ENCODE data around the gene ST7. TPM values are rescaled to one million over a fixed set of nuclear protein-coding genes. Genes with fewer than 3 reads are reported as not detected.

Gene ST7
- total RNA-seq, 1 experiment from 2014 or later: 12.9 TPM

DNA sequence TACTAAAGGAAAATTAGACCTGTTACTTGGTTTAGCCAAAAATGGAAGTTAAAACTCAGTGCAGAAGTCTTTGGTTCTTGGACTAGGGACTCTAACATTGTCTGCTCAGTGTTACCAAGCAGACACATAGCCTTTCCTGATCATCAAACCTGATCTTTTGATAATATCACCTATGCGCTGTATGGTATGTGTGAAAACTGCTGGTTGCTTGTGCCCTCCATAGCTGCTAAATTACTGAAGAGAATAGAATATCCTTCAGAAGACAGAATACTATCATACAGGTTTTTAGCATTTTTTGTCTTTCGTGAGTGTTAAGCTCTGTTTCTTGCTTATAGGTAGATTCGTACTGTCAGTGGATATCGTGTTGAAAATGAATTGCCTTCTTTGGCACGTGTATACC, 68.7 kb downstream of the ST7 start:
- H3K27ac ChIP-seq (ENCODE audit: insufficient read length, low read depth, low read length): no peak overlapping the region

More for the DNA sequence above, 68.7 kb downstream of the ST7 start:
- no peak overlapping the region for H2BK12ac ChIP-seq (ENCODE audit: insufficient read length, low read depth, low read length)
- no peak overlapping the region for H4K5ac ChIP-seq (ENCODE audit: insufficient read length, low read depth, low read length)
- no peaks in the 10 kb centered on the region for H3K27me3 ChIP-seq (ENCODE audit: insufficient read depth, low read length)
- no peaks in the 10 kb centered on the region for H3K9me3 ChIP-seq (ENCODE audit: control insufficient read depth, low read depth, low read length)
- no peaks in the 10 kb centered on the region for H3K79me2 ChIP-seq (ENCODE audit: insufficient read depth, low read length)
- no peak overlapping the region for H4K91ac ChIP-seq (ENCODE audit: insufficient read length, low read depth, low read length)
- no peak overlapping the region for H3K23ac ChIP-seq (ENCODE audit: insufficient read length, low read depth, low read length)
- H3K79me1 ChIP-seq (ENCODE audit: insufficient read depth, low read depth, low read length, poor library complexity, severe bottlenecking): no peaks in the 10 kb centered on the region
- DNase-seq: no peak
- peaks cover 0 to 3% of the 10 kb centered on the region in 2 experiments; a peak in 1 of 4 replicates for H3K4me1 Mint-ChIP-seq
- WGBS (ENCODE audit: extremely low coverage, insufficient read length, low lambda C conversion rate): no CpG with 5 or more reads among the region's 5 CpGs
- TF ChIP-seq CTCF (conservative IDR thresholded peaks at IDR 0.05): no peak
- no peak overlapping the region for H3K4me3 Mint-ChIP-seq
- no peaks in the 10 kb centered on the region; the same call in 1 of the 2 replicates for H3K4me1 ChIP-seq (ENCODE audit: insufficient read depth, low read length)
- no peak overlapping the region for H2AFZ ChIP-seq (ENCODE audit: low read length)
- no peak overlapping the region for H2AK5ac ChIP-seq (ENCODE audit: insufficient read length, low read length)
- H3K27ac Mint-ChIP-seq: no peak overlapping the region
- H4K8ac ChIP-seq (replicated peaks; ENCODE audit: insufficient read length, low read depth, low read length): no peak overlapping the region
- no peaks in the 10 kb centered on the region for H4K20me1 ChIP-seq (ENCODE audit: control insufficient read depth, insufficient read depth, insufficient read length)
- no peak overlapping the region for H3K18ac ChIP-seq (ENCODE audit: insufficient read length, low read depth, low read length)
- no peaks in the 10 kb centered on the region for H3K27me3 Mint-ChIP-seq (ENCODE audit: low read depth)
- no peak overlapping the region for H3K4me2 ChIP-seq (ENCODE audit: insufficient read depth, insufficient read length, low read length)
- H2BK120ac ChIP-seq (ENCODE audit: low read depth, low read length, poor library complexity, severe bottlenecking): no peak overlapping the region
- H2BK15ac ChIP-seq (ENCODE audit: low read depth, low read length): no peak overlapping the region
- no peaks in the 10 kb centered on the region; a peak in 1 of 5 replicates for H3K9me3 Mint-ChIP-seq
- no peak overlapping the region for H3K4ac ChIP-seq (ENCODE audit: low read depth, low read length)
- no peak overlapping the region for H2BK5ac ChIP-seq (ENCODE audit: insufficient read length, low read length)
- no peaks in the 10 kb centered on the region for H3K23me2 ChIP-seq (ENCODE audit: insufficient read length, low read depth, low read length, poor library complexity, severe bottlenecking)
- no peak overlapping the region for H3K14ac ChIP-seq (ENCODE audit: insufficient read depth, low read length)
- no peak overlapping the region for H3T11ph ChIP-seq (ENCODE audit: low read length)
- H3K56ac ChIP-seq (ENCODE audit: insufficient read length, low read depth, low read length): no peak overlapping the region
- no peak overlapping the region for H3K9ac ChIP-seq (ENCODE audit: extremely low read depth, insufficient read length, low read length)
- H2BK20ac ChIP-seq (ENCODE audit: low read depth, low read length, poor library complexity, severe bottlenecking): no peak overlapping the region
- H3K36me3 Mint-ChIP-seq (ENCODE audit: insufficient read depth in 1 of 3, low read depth in 3 of 3): no peaks in the 10 kb centered on the region
